ENCODE measurements around the gene TRAF7.

DNA sequence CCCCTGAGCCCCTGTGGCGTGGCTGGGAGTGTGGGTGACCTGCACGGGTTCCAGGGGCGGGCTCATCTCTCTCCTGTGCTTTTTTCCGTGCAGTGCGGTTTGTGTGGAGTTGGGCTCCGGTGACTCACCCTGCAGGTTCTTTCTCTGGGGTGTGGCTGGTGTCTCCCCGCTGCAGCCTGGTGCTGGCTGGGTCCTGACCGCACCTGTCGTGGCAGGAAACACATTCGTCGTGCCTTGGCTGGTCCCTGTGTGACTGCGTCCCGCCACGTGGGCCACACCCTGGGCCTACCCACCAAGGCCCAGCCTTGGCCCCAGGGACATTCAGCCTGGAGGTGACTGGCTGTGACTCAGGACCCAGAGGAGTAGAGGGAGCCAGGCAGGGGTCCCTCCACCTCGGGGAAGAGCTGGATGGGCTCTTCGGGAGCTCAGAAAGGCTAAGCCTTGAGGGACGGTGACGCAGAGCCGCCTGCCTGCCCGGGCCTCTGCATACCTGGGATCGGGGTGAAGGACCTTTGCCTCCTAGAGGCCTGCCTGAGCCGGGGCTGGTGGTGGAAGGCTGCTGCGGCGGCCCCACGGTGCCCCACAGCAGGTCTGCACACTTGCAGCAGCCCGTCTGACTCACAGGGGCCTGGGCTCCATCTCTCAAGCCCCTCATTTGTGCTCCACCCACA lies 7.8 kb downstream of the TRAF7 start:
- TF ChIP-seq, protein P1, sequence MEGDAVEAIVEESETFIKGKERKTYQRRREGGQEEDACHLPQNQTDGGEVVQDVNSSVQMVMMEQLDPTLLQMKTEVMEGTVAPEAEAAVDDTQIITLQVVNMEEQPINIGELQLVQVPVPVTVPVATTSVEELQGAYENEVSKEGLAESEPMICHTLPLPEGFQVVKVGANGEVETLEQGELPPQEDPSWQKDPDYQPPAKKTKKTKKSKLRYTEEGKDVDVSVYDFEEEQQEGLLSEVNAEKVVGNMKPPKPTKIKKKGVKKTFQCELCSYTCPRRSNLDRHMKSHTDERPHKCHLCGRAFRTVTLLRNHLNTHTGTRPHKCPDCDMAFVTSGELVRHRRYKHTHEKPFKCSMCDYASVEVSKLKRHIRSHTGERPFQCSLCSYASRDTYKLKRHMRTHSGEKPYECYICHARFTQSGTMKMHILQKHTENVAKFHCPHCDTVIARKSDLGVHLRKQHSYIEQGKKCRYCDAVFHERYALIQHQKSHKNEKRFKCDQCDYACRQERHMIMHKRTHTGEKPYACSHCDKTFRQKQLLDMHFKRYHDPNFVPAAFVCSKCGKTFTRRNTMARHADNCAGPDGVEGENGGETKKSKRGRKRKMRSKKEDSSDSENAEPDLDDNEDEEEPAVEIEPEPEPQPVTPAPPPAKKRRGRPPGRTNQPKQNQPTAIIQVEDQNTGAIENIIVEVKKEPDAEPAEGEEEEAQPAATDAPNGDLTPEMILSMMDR (IDR thresholded peaks at IDR 0.05; ENCODE audit: low read depth, low read length, poor library complexity, severe bottlenecking), result no peak
- no peak for TF ChIP-seq EZH2phosphoT487 (IDR thresholded peaks at IDR 0.05; ENCODE audit: borderline replicate concordance, low read length)
